ENCODE results near the gene PSMB5. TPM values are rescaled to one million over a fixed set of nuclear protein-coding genes. Genes with fewer than 3 reads are reported as not detected.
"Not testable (repeated sequence)": the region's sequence is repeated elsewhere in the genome, so short reads cannot be mapped to it uniquely, and the experiment has no call there.

Gene PSMB5
- total RNA-seq, 6 experiments from 2014 or later: 51.2 to 93.5 (median 59.1) TPM

DNA sequence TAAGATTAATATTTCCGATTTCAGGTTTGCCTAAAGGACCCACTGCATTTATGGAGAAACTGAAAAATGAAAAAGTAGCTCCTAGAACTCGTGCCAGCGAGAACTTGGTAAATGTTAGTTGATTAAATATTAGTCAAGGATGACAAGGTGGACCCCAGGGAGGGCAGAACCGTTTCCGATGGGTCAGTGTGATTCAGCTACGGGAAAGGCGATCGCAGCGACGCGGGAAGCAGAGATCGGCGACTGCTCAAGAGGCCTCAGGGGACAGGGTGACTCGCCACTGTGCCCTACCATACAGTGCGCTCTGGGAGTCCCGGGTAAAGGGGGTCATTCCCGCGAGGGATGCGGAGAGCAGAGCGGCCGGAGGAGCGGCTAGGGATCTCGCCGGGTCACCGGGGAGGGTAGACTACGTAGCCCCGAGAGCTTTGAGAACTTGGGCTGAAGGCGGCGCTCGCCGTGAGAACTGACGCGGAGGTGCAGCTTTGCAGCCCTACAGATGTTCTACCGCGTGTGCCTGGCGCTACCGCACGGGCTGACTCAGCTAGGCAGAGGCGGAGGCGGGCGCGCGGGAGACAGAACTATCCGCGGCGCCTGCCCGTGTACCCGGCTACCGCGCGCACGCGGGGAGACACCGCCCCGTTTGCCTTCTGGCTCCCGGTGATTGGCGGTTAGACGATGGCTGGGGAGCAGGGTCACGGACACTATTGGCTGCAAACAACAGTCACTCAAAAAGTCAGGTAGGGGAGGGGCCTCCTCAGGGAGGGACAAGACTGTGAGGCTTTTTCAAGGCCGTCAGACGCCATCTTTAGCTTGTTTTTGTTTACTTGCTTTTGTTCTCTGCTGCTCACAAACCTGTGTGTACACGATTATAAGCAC, 27.9 kb downstream of the PSMB5 start:
- peak; percentile 96 to 98 (median 96) for DNase-seq
- intact Hi-C loops (cut with DNase I): no loop called here
- Histone ChIP-seq H3K36me3 (no peaks in the 10 kb centered on the region), H3K27me3 (no peaks in the 10 kb centered on the region), H3K4me1 (peaks cover 0 to 19% (median 2%) of the 10 kb centered on the region in 4 donors), H3K27ac (peak overlapping the region; percentile 80 to 94 (median 91)), H3K4me3 (peak overlapping the region; percentile 66 to 78 (median 68)), H3K9me3 (no peaks in the 10 kb centered on the region)
- TF ChIP-seq POLR2A (IDR thresholded peaks at IDR 0.05): peak; percentile 83
- TF ChIP-seq, protein P1, sequence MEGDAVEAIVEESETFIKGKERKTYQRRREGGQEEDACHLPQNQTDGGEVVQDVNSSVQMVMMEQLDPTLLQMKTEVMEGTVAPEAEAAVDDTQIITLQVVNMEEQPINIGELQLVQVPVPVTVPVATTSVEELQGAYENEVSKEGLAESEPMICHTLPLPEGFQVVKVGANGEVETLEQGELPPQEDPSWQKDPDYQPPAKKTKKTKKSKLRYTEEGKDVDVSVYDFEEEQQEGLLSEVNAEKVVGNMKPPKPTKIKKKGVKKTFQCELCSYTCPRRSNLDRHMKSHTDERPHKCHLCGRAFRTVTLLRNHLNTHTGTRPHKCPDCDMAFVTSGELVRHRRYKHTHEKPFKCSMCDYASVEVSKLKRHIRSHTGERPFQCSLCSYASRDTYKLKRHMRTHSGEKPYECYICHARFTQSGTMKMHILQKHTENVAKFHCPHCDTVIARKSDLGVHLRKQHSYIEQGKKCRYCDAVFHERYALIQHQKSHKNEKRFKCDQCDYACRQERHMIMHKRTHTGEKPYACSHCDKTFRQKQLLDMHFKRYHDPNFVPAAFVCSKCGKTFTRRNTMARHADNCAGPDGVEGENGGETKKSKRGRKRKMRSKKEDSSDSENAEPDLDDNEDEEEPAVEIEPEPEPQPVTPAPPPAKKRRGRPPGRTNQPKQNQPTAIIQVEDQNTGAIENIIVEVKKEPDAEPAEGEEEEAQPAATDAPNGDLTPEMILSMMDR (IDR thresholded peaks at IDR 0.05): peak in 2 of 4 donors; percentile 14 to 27
- WGBS (ENCODE audit: insufficient coverage, low coverage, low lambda C conversion rate, missing lambda C conversion rate): under 1% methylated on average over 36 of the region's 62 CpGs
- peak; percentile 97 to 99 (median 97) for ATAC-seq

DNA sequence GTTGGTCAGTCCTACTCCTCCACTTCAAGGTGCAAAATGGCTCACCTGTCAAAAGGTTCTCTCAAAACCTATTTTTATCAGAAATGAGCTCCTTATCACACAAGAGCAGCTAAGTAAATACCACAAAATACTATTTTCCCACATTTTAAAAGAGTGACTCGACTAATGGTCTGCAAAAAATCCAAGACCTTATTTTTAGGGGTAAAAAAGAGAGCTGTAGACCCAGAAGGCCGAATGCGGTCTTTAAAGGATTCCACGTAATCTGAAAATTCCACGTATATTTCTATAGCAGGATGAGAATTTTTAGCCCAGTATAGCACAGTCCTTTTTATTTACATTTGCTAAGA, 28.5 kb downstream of the PSMB5 start:
- no peaks in the 10 kb centered on the region for H3K27me3 ChIP-seq
- H3K36me3 ChIP-seq: no peaks in the 10 kb centered on the region
- H3K4me3 ChIP-seq: peak overlapping the region; percentile 66 to 78 (median 68)
- intact Hi-C loops (cut with DNase I): no loop called here
- peaks cover 0 to 19% (median 2%) of the 10 kb centered on the region in 4 donors for H3K4me1 ChIP-seq
- no peak for TF ChIP-seq POLR2A (IDR thresholded peaks at IDR 0.05)
- TF ChIP-seq, protein P1 (IDR thresholded peaks at IDR 0.05): no peak
- no peaks in the 10 kb centered on the region for H3K9me3 ChIP-seq
- no peak for DNase-seq
- no peak for ATAC-seq
- WGBS (ENCODE audit: insufficient coverage, low coverage, low lambda C conversion rate, missing lambda C conversion rate): 38% methylated on average over 5 of the region's 5 CpGs
- H3K27ac ChIP-seq: peak overlapping the region; percentile 80 to 94 (median 91)

DNA sequence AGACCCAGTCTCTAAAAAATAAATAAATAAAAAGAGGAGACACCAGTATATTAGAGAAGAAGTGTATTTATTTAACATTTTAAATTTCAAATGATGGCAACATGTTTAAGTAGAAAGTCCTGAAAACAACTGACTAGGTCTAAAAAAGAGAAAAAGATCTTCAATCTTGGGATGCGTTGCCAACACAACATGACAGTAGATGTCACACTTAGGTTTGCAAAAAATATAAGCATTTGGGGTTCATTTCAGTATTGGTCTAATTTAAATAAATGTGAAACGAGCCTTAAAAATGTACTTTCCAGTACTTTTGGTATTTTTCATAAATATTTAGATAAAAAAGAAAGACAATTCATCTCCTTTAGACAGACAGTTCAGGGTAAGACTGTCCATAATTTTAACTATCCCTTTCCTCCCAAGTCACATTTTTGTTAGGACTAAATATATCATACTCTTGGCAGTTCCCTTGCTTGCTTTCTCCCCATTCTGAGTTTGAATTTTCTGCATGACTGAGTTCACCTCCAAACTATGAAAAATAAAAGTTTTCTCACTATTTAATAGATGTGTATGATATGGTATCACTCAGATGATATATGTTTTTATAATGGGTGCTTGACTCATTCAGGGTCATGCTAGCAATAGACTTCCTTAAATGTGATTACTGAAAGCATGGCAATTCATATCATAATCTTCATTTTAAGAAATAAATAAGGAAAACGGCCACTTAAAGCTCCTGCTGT, 29.1 kb downstream of the PSMB5 start:
- DNase-seq (no peak), ATAC-seq (no peak)
- peak overlapping the region in 1 of 3 donors; percentile 78 for H3K4me3 ChIP-seq
- no peaks in the 10 kb centered on the region for H3K9me3 ChIP-seq
- TF ChIP-seq, protein P1 (IDR thresholded peaks at IDR 0.05): no peak
- no peak for TF ChIP-seq POLR2A (IDR thresholded peaks at IDR 0.05)
- WGBS (ENCODE audit: insufficient coverage, low coverage, low lambda C conversion rate, missing lambda C conversion rate): 72% methylated on average over 3 of the region's 3 CpGs
- intact Hi-C loops (cut with DNase I): no loop called here
- H3K36me3 ChIP-seq: no peaks in the 10 kb centered on the region
- H3K27ac ChIP-seq: peak overlapping the region in 1 of 3 donors; percentile 94
- H3K27me3 ChIP-seq: no peaks in the 10 kb centered on the region
- peaks cover 0 to 19% (median 2%) of the 10 kb centered on the region in 4 donors for H3K4me1 ChIP-seq

DNA sequence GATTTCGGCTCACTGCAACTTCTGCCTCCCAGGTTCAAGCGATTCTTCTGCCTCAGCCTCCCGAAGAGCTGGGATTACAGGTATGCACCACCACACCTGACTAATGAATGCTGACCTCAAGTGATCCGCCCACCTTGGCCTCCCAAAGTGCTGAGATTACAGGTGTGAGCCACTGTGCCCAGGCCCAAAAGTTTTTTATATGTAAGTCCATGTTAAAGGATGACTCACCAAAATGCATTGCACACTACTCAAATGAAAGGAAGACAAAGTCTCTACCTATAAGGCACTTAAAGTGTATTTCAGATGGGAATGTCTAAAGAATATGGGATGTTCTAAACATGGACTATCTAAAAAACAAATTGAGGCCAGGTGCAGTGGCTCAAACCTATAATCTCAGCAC, 30.4 kb downstream of the PSMB5 start:
- ATAC-seq: not testable (repeated sequence)

DNA sequence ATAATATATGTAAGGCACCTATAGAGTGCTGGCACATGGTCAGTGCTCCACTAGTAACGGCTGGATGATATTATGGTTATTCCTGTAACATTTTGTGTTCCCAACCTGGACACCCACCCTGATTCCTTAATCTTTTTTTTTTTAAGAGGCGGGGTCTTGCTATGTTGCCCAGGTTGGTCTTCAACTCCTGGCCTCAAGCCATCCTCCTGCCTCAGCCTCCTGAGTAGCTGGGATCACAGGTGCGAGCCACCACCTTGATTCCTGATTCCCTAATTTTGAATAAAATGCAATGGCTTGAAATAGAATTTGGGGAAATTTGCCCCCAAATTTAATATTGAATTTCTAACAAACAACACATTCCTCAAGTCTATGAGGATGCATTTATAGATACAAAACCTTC, 32.1 kb downstream of the PSMB5 start:
- Histone ChIP-seq H3K27me3 (no peaks in the 10 kb centered on the region), H3K4me3 (no peak overlapping the region), H3K4me1 (peaks cover 0 to 9% (median 2%) of the 10 kb centered on the region in 4 donors), H3K27ac (no peak overlapping the region), H3K36me3 (no peaks in the 10 kb centered on the region), H3K9me3 (no peaks in the 10 kb centered on the region)
- no peak for ATAC-seq
- intact Hi-C loops (cut with DNase I): no loop called here
- no peak for DNase-seq
- WGBS (ENCODE audit: insufficient coverage, low coverage, low lambda C conversion rate, missing lambda C conversion rate): 70% methylated on average over 2 of the region's 3 CpGs
- no peak for TF ChIP-seq POLR2A (IDR thresholded peaks at IDR 0.05)
- TF ChIP-seq, protein P1 (IDR thresholded peaks at IDR 0.05): no peak

More for the DNA sequence above, 30.4 kb downstream of the PSMB5 start:
- intact Hi-C loops (cut with DNase I); H3K4me3 ChIP-seq; H3K36me3 ChIP-seq; H3K9me3 ChIP-seq; DNase-seq; H3K27ac ChIP-seq; H3K27me3 ChIP-seq: not testable (repeated sequence)
- peaks cover 0 to 15% (median 2%) of the 10 kb centered on the region in 4 donors for H3K4me1 ChIP-seq
- 100% methylated on average over 1 of the region's 4 CpGs for WGBS (ENCODE audit: insufficient coverage, low coverage, low lambda C conversion rate, missing lambda C conversion rate)

All from right lobe of liver (tissue), 6 donors.